Uterus (tissue), 4 donors: ENCODE data around the gene LGALS13. TPM values are rescaled to one million over a fixed set of nuclear protein-coding genes. Genes with fewer than 3 reads are reported as not detected.

Experiments
- DNase-seq, 2 donors: peaks; one replicate each; pipeline ENCODE4 v3.0.0-alpha.2; 2019 to 2020
- H3K27ac ChIP-seq, 2 donors: fragments of 200-600 bp; sonication (generic); 1 replicate in 1 of 2; 2 replicates in 1 of 2; pipeline ENCODE4 v1.5.1; 2016 to 2018
- H3K27me3 ChIP-seq, 2 donors: fragments of 200-600 bp; sonication (generic); one replicate each; pipeline ENCODE4 v1.5.1; 2018 to 2019; ENCODE audit warnings: control low read depth in 1 of 2
- H3K36me3 ChIP-seq, 2 donors: fragments of 200-600 bp; sonication (generic); one replicate each; pipeline ENCODE4 v1.5.1; 2019; ENCODE audit warnings: control low read depth in 1 of 2
- H3K4me1 ChIP-seq, 2 donors: fragments of 200-600 bp; sonication (generic); one replicate each; pipeline ENCODE4 v1.5.1; 2018 to 2019; ENCODE audit warnings: control low read depth in 1 of 2
- H3K4me3 ChIP-seq, 2 donors: fragments of 200-600 bp; sonication (generic); 1 replicate in 1 of 2; 2 replicates in 1 of 2; pipeline ENCODE4 v1.5.1; 2018 to 2019; ENCODE audit warnings: mild to moderate bottlenecking in 1 of 2
- H3K9me3 ChIP-seq, 2 donors: fragments of 200-600 bp; sonication (generic); one replicate each; pipeline ENCODE4 v1.5.1; 2019; ENCODE audit warnings: control low read depth in 1 of 2
- CTCF ChIP-seq, 4 experiments: fragments of 200-600 bp in 2 of 4; fragments of 450-650 bp in 2 of 4; sonication (generic) in 2 of 4; IDR thresholded peaks; one replicate each; pipeline ENCODE4 v1.5.1; 2016 to 2019; ENCODE audit warnings: antibody characterized with exemption in 4 of 4, mild to moderate bottlenecking in 2 of 4, moderate library complexity in 1 of 4
- POLR2A ChIP-seq, 2 donors: fragments of 450-650 bp; IDR thresholded peaks; one replicate each; pipeline ENCODE4 v1.6.1; 2016; ENCODE audit warnings: antibody characterized with exemption in 2 of 2, mild to moderate bottlenecking in 1 of 2, moderate library complexity in 1 of 2
- intact Hi-C: fragments of 100-400 bp; cut with DNase I; formaldehyde crosslinking; loops from one replicate; pipeline ENCODE4 v1.15.1; 2023; ENCODE audit warnings: low total_unique reads
- total RNA-seq, 4 donors: library from RNA; depleted of rRNA in 3 of 4; stranded (reverse); fragments of >200 nt in 3 of 4; gene quantifications; one replicate each; pipeline versions ENCODE4 v1.1.0 to v1.2.4, GENCODE V29; 2014 to 2023
- donor health status: DM: yes; HTN: yes; CAD: no.

The LGALS13 gene, protein sequence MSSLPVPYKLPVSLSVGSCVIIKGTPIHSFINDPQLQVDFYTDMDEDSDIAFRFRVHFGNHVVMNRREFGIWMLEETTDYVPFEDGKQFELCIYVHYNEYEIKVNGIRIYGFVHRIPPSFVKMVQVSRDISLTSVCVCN
- total RNA-seq = not detected

DNA sequence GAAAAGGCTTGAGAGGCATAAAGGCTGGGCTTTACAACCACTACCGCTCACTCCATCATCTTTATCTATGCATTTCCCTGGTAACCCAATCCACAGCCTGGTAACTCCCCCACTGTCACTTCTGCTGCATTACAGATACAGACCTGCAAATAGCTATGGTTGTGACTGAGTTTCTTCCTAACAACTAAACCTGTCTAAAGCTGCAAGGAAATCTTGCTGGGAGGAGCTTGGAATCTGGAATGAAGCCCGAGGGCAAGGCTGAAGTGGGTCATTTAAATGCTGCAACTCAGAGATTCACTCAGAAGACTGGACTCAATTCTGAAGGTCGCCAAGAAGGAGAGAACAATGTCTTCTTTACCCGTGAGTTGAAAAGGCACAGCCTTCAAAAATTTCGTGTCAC is at the start of gene LGALS13:
Gene LGALS13 (plus strand): TSS at position 301 of the 400 bp plus-strand sequence. CDS start 45 bp downstream, at position 346.
- intact Hi-C loops = no loop called here

GRCh38 chr19:39553082-39553652 is 49.2 kb upstream of the LGALS13 start:
- Histone ChIP-seq H3K4me3 (no peak overlapping the region), H3K4me1 (no peaks in the 10 kb centered on the region), H3K27ac (no peak overlapping the region), H3K36me3 (no peaks in the 10 kb centered on the region), H3K9me3 (no peaks in the 10 kb centered on the region), H3K27me3 (no peaks in the 10 kb centered on the region)
- no peak for TF ChIP-seq POLR2A (IDR thresholded peaks at IDR 0.05)
- no peak for TF ChIP-seq CTCF (IDR thresholded peaks at IDR 0.05)
- no peak for DNase-seq
- intact Hi-C loops = no loop called here

More for the DNA sequence above, at the start of gene LGALS13:
- H3K4me1 ChIP-seq = no peaks in the 10 kb centered on the region
- no peak within 1 kb of the TSS for H3K27ac ChIP-seq
- H3K36me3 ChIP-seq = no peaks in the 10 kb centered on the region
- H3K9me3 ChIP-seq = no peaks in the 10 kb centered on the region
- H3K4me3 ChIP-seq = no peak within 1 kb of the TSS
- no peaks in the 10 kb centered on the region for H3K27me3 ChIP-seq
- DNase-seq = no peak
- no peak for TF ChIP-seq POLR2A (IDR thresholded peaks at IDR 0.05)

DNA sequence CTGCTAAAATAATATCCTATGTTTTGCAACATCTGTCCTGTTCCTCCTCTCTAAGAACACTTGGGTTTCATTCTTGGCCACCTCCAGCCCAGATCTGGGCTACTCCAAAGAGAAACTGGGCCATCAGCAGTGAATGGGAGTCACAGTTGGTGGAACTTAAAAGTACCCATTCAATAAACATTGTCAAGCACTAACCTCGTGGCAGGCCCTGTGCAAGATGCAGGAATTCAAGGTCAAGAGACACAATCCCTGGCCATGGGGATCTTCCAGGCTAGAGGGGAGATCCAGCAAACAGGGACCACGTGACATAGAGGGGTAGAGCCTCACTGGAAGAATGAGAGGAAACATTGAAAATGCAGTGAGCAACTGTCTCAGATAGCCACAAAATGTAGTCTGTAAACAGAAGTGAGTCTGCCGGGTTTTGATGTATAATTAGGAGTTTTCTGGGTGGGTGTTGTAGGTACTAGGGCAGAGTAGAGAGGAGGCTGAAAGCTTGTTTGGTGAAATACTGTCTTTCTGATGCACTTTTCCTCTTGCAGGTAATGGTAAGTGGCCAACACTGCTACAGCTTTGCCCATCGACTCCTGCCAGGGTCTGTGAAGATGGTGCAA is 47.5 kb upstream of the LGALS13 start:
- intact Hi-C loops = no loop called here
- TF ChIP-seq POLR2A (IDR thresholded peaks at IDR 0.05) (no peak), CTCF (IDR thresholded peaks at IDR 0.05) (no peak)

DNA sequence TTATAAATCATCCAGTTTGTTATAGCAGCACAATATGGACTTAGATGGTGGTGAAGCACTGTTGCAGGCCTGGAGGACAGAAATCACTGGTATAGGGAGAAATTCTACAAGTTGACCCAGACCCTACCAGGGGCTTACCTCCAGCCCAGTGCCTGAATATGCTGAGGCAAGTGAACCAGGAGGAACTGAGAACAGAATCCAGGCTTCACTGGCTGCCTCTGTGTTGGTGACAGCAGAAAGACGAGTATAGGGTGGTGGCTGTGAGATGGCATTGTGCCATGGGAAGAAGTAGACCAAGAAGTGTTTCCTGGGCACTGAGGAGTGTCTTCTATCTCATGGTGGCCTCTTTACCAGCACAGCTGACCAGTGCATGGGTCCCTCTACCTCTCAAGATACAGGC is 46.4 kb upstream of the LGALS13 start:
- H3K27ac ChIP-seq = no peak overlapping the region
- H3K9me3 ChIP-seq = no peaks in the 10 kb centered on the region
- H3K4me3 ChIP-seq = no peak overlapping the region
- no peaks in the 10 kb centered on the region for H3K36me3 ChIP-seq
- intact Hi-C loops = no loop called here
- no peaks in the 10 kb centered on the region for H3K27me3 ChIP-seq
- TF ChIP-seq POLR2A (IDR thresholded peaks at IDR 0.05) = no peak
- no peak for TF ChIP-seq CTCF (IDR thresholded peaks at IDR 0.05)
- no peak for DNase-seq
- H3K4me1 ChIP-seq = no peaks in the 10 kb centered on the region

More for the DNA sequence above, 47.5 kb upstream of the LGALS13 start:
- DNase-seq = no peak
- no peak overlapping the region for H3K4me3 ChIP-seq
- H3K36me3 ChIP-seq = no peaks in the 10 kb centered on the region
- no peaks in the 10 kb centered on the region for H3K4me1 ChIP-seq
- no peak overlapping the region for H3K27ac ChIP-seq
- H3K27me3 ChIP-seq = no peaks in the 10 kb centered on the region
- no peaks in the 10 kb centered on the region for H3K9me3 ChIP-seq

- Histone ChIP-seq H3K27me3 (no peaks in the 10 kb centered on the region), H3K4me3 (no peak overlapping the region), H3K27ac (no peak overlapping the region), H3K9me3 (no peaks in the 10 kb centered on the region), H3K36me3 (no peaks in the 10 kb centered on the region), H3K4me1 (no peaks in the 10 kb centered on the region)
- DNase-seq = no peak
- intact Hi-C loops = no loop called here
- TF ChIP-seq POLR2A (IDR thresholded peaks at IDR 0.05) = no peak
- TF ChIP-seq CTCF (IDR thresholded peaks at IDR 0.05) = no peak
Observed at GRCh38 chr19:39557811-39558623, 44.3 kb upstream of the LGALS13 start.
